Fibroblast of lung (primary cell): Measurements from ENCODE around the gene COMMD10. TPM values are rescaled to one million over a fixed set of nuclear protein-coding genes. Genes with fewer than 3 reads are reported as not detected.

Experiments
- DNase-seq, 2 donors: peaks; one replicate each; pipeline versions ENCODE4 v3.0.0 to v3.0.0-alpha.2; 2010; ENCODE audit warnings: low read depth in 2 of 2
- H2AFZ ChIP-seq: 2 replicates; pipeline ENCODE4 v1.5.1; 2012; ENCODE audit warnings: low read length, control low read depth, inconsistent platforms
- H3K27ac ChIP-seq: 2 replicates; pipeline ENCODE4 v1.5.1; 2011; ENCODE audit warnings: low read length, control low read depth; ENCODE audit not compliant: insufficient read depth
- H3K27me3 ChIP-seq: 2 replicates; pipeline ENCODE4 v1.5.1; 2011; ENCODE audit warnings: mild to moderate bottlenecking, low read length; ENCODE audit not compliant: control insufficient read depth, insufficient read depth
- H3K36me3 ChIP-seq: 2 replicates; pipeline ENCODE4 v1.5.1; 2011; ENCODE audit warnings: low read length; ENCODE audit not compliant: control insufficient read depth, insufficient read depth
- H3K4me1 ChIP-seq: 2 replicates; pipeline ENCODE4 v1.5.1; 2011; ENCODE audit warnings: low read length; ENCODE audit not compliant: control insufficient read depth, insufficient read depth; ENCODE audit errors: extremely low read depth
- H3K4me2 ChIP-seq: 2 replicates; pipeline ENCODE4 v1.5.1; 2011; ENCODE audit warnings: low read length, control low read depth; ENCODE audit not compliant: insufficient read depth; ENCODE audit errors: extremely low read depth
- H3K4me3 ChIP-seq, 4 experiments: fragments of 200-600 bp in 1 of 4; sonication (generic) in 1 of 4; replicated peaks in 1 of 4; 2 replicates each; pipeline ENCODE4 v1.5.1; 2011 to 2016; ENCODE audit warnings: low read length in 4 of 4, low read depth in 3 of 4, mild to moderate bottlenecking in 3 of 4, control low read depth in 2 of 4, inconsistent platforms in 1 of 4, mixed read lengths in 1 of 4; ENCODE audit not compliant: insufficient read depth in 1 of 4; ENCODE audit errors: control extremely low read depth in 1 of 4
- H3K79me2 ChIP-seq: 2 replicates; pipeline ENCODE4 v1.5.1; 2012; ENCODE audit warnings: mild to moderate bottlenecking, low read length, inconsistent platforms; ENCODE audit not compliant: control insufficient read depth, insufficient read depth
- H3K9ac ChIP-seq: 2 replicates; pipeline ENCODE4 v1.5.1; 2011; ENCODE audit warnings: mild to moderate bottlenecking, low read length, control low read depth; ENCODE audit not compliant: insufficient read depth
- H3K9me3 ChIP-seq: 2 replicates; pipeline ENCODE4 v1.5.1; 2012; ENCODE audit warnings: low read depth, low read length; ENCODE audit not compliant: control insufficient read depth, insufficient read depth
- H4K20me1 ChIP-seq: 2 replicates; pipeline ENCODE4 v1.5.1; 2011; ENCODE audit warnings: low read length; ENCODE audit not compliant: control insufficient read depth, insufficient read depth; ENCODE audit errors: extremely low read depth
- CTCF ChIP-seq, 2 donors: IDR thresholded peaks in 1 of 2; conservative IDR thresholded peaks in 1 of 2; 1 replicate in 1 of 2; 2 replicates in 1 of 2; pipeline ENCODE4 v1.5.1; 2011 to 2012; ENCODE audit warnings: low read length in 2 of 2, control low read depth in 1 of 2, inconsistent platforms in 1 of 2, low read depth in 1 of 2, mild to moderate bottlenecking in 1 of 2
- EZH2 ChIP-seq: IDR thresholded peaks from 2 replicates; pipeline ENCODE4 v1.5.1; 2012; ENCODE audit warnings: low read length, control low read depth, mild to moderate bottlenecking; ENCODE audit errors: missing control alignments
- polyA plus RNA-seq, 2 donors: library from polyadenylated mRNA; depleted of rRNA in 1 of 2; stranded (reverse) in 1 of 2; unstranded in 1 of 2; fragments of >200 nt; gene quantifications; 2 replicates each; pipeline ENCODE4 v1.2.1, GENCODE V29; 2011 to 2012; ENCODE audit warnings: missing spikeins in 1 of 2
- total RNA-seq: library from RNA; depleted of rRNA; stranded (reverse); fragments of >200 nt; gene quantifications from 2 replicates; pipeline ENCODE4 v1.2.1, GENCODE V29; 2014

The COMMD10 gene
- total and polyA plus RNA-seq, 2 donors (not counting 1 experiment from before 2014, with no cell fraction given): 24.2 to 35.8 TPM

- no peak for DNase-seq
- Histone ChIP-seq H3K4me2 (no peak overlapping the region), H3K36me3 (no peaks in the 10 kb centered on the region), H3K79me2 (no peaks in the 10 kb centered on the region), H3K9ac (no peak overlapping the region), H2AFZ (no peak overlapping the region), H3K27me3 (no peaks in the 10 kb centered on the region), H4K20me1 (no peaks in the 10 kb centered on the region), H3K4me1 (no peaks in the 10 kb centered on the region), H3K9me3 (no peaks in the 10 kb centered on the region), H3K27ac (no peak overlapping the region), H3K4me3 (peak overlapping the region in 1 of 4 experiments; percentile 12)
- TF ChIP-seq EZH2 (no peak), CTCF (conservative IDR thresholded peaks at IDR 0.05 in 1 of 2, IDR thresholded peaks at IDR 0.05 in 1 of 2; ENCODE audit: low read depth in 1 of 2, low read length in 2 of 2) (no peak)
Measured at GRCh38 chr5:116281309-116281708, 196.5 kb downstream of the COMMD10 start.

- H3K36me3 ChIP-seq: no peaks in the 10 kb centered on the region
- DNase-seq: no peak
- no peaks in the 10 kb centered on the region for H3K79me2 ChIP-seq
- H3K9me3 ChIP-seq: no peaks in the 10 kb centered on the region
- H3K4me1 ChIP-seq: no peaks in the 10 kb centered on the region
- no peaks in the 10 kb centered on the region for H4K20me1 ChIP-seq
- H3K4me3 ChIP-seq: no peak overlapping the region
- TF ChIP-seq CTCF (conservative IDR thresholded peaks at IDR 0.05 in 1 of 2, IDR thresholded peaks at IDR 0.05 in 1 of 2; ENCODE audit: low read depth in 1 of 2, low read length in 2 of 2): no peak
- no peak for TF ChIP-seq EZH2
- no peak overlapping the region for H3K27ac ChIP-seq
- H3K4me2 ChIP-seq: no peak overlapping the region
- no peak overlapping the region for H2AFZ ChIP-seq
- no peak overlapping the region for H3K9ac ChIP-seq
- H3K27me3 ChIP-seq: no peaks in the 10 kb centered on the region
Measured at GRCh38 chr5:116288524-116288923, 203.7 kb downstream of the COMMD10 start.

GRCh38 chr5:116289276-116289675 is 204.5 kb downstream of the COMMD10 start:
- TF ChIP-seq EZH2 (no peak), CTCF (conservative IDR thresholded peaks at IDR 0.05 in 1 of 2, IDR thresholded peaks at IDR 0.05 in 1 of 2; ENCODE audit: low read depth in 1 of 2, low read length in 2 of 2) (no peak)
- no peaks in the 10 kb centered on the region for H3K9me3 ChIP-seq
- H3K27ac ChIP-seq: no peak overlapping the region
- H3K79me2 ChIP-seq: no peaks in the 10 kb centered on the region
- H3K36me3 ChIP-seq: no peaks in the 10 kb centered on the region
- DNase-seq: no peak
- no peaks in the 10 kb centered on the region for H4K20me1 ChIP-seq
- no peak overlapping the region for H2AFZ ChIP-seq
- no peaks in the 10 kb centered on the region for H3K27me3 ChIP-seq
- no peak overlapping the region for H3K4me2 ChIP-seq
- H3K9ac ChIP-seq: no peak overlapping the region
- no peaks in the 10 kb centered on the region for H3K4me1 ChIP-seq
- H3K4me3 ChIP-seq: no peak overlapping the region
